HG02970 (cell line): Measurements from ENCODE around the gene C2orf42.
A peak's percentile ranks its signal among the peaks of the same experiment; 100 is the strongest.
"Not testable (repeated sequence)": the region's sequence is repeated elsewhere in the genome, so short reads cannot be mapped to it uniquely, and the experiment has no call there.

ENCODE experiments used
- ATAC-seq: cut with Tn5 transposase; IDR thresholded peaks from one replicate; pipeline ENCODE4 v1.9.1; 2021; ENCODE audit warnings: mild to moderate bottlenecking, moderate library complexity, moderate number of reproducible peaks; ENCODE audit not compliant: unreplicated experiment, low FRiP score

The C2orf42 gene

GRCh38 chr2:70190418-70191243 lies at the start of gene C2orf42:
Gene C2orf42 (minus strand): TSS chr2:70191019. CDS start chr2:70181985, 9,034 bp downstream.
- peak; percentile 85 for ATAC-seq

DNA sequence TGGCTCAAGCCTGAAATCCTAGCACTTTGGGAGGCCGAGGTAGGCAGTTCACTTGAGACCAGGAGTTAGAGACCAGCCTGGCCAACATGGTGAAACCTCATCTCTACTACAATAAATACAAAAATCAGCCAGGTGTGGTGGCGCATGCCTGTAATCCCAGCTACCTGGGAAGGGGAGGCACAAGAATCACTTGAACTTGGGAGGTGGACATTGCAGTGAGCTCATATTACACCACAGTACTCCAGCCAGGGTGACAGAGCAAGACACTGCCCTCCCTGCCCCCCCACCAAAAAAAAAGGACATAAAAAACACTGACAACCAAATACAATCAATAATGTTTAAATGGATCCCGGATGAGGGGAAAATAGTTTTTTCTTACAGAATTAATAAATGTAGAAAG lies 49.8 kb upstream of the C2orf42 start:
- no peak for ATAC-seq

GRCh38 chr2:70233926-70234325 lies 43.1 kb upstream of the C2orf42 start:
- no peak for ATAC-seq

GRCh38 chr2:70226781-70227180 lies 36.0 kb upstream of the C2orf42 start:
- ATAC-seq = no peak

DNA sequence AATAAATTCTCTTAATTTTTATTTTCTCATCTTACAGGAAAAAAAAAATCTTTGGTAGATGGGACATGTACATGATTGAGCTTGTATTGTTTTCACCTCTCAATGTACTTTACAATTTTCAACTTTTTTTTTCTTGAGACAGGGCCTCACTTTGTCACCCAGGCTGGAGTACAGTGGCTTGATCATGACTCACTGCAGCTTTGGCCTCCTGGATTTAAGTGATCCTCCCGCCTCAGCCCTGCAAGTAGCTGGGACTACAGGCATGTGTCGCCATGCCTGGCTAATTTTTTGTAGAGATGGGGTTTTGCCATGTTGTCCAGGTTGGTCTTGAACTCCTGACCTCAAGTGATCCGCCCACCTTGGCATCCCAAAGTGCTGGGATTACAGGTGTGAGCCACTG lies 32.5 kb upstream of the C2orf42 start:
- ATAC-seq = not testable (repeated sequence)

GRCh38 chr2:70214953-70215549 lies 24.2 kb upstream of the C2orf42 start:
- ATAC-seq = no peak

DNA sequence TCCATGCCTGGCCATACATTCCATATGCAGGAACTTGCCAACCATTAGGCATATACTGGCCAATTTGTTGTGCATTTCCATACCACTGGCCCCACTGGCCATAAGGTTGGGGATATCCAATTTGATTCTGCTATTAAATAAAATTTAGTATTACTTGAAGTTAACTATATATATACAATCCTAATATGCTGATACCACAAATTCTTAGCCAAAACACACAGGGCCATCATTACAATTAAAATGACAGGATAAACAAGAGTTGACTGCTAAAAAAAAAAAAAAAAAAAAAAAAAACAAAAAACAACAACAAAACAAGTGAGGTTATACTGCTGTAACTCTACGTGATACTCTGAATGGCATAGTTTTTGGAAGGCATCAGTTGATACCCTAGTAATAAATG lies 23.5 kb upstream of the C2orf42 start:
- ATAC-seq = no peak

DNA sequence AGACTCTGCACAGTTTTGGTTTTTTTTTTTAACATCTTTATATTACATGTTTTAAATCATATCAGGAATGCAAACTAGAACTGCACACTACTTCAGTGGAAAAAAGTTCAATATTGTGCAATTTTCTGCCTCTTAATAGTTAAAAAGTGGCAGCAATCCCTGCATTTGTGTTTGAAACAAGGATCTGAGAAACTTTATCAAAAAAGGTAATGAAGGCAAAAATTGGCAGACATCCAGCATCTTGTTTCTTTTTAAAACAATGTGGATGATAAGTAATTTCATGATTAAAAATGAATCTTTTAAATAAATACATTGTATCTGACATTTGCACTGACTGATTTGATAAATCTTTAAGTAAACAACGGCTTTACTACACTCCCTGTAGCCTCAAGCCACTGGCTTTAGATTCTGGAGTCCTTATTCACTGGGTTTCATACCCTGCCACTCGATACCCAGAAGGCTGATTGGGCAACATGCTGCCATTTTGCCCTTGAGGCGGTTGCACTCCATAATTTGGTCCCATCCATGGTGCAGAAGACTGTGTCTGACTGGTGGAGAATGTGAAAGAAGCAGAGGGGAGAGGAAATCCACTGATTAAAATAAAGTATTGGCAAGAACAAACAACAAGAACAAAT lies 21.6 kb upstream of the C2orf42 start:
- ATAC-seq = no peak

DNA sequence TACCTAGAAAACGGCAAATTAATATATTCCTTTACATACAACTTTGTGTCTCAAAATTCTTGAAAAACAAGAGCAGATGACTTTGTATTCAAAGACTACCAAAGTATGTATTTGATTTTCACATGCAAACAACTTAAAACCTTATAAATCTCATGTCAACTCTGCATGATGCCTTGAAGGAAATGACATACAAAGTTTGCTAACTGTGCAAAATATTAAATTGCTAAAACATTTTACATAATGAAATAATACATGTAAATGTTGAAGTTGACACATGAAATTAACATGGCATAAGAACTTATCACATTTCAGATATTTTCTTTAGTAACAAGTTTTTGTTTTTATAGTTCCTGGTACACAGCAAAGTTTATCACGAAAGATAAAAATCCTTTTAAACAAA lies 20.8 kb upstream of the C2orf42 start:
- ATAC-seq = no peak

DNA sequence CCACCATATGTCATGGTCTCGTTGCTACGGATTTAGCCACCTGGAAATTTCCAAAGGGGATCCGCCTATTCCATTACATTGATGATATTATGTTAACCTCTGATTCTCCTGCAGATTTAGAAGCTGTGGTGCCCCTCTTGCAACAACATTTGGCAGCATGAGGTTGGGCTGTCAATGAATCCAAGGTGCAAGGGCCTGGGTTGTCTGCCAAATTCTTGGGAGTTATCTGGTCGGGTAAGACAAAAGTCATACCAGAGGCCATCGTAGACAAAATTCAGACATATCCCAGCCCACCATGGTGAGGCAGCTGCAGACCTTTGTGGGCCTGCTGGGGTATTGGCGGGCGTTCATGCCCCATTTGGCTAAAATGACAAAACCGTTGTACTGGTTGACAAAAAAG lies 13.6 kb upstream of the C2orf42 start:
- ATAC-seq = no peak

- ATAC-seq = no peak
Measured at GRCh38 chr2:70203086-70203485, 12.3 kb upstream of the C2orf42 start.

GRCh38 chr2:70202236-70202806 lies 11.5 kb upstream of the C2orf42 start:
- ATAC-seq = no peak

DNA sequence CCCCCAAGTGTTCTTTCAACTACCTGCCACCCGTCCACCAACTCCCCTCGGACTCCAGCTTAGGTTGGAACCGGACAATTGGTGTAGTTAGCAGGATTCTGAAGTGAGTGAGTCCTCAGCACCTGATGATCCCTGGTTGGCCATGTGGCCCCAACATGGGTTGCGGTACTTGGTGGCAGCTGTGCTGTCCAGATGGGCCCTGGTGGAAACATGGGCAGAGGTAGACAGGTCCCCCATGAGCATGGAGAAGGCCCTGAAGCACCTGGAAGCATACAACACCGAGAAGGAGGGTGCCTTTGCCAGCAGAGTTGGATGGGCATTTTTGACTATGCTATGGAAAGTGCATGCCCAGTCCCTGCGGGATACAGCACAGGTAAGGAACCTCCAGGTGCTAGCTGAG lies 11.0 kb upstream of the C2orf42 start:
- ATAC-seq = no peak

- ATAC-seq = no peak
Measured at GRCh38 chr2:70201225-70201768, 10.5 kb upstream of the C2orf42 start.

GRCh38 chr2:70199320-70199864 lies 8.6 kb upstream of the C2orf42 start:
- ATAC-seq = no peak

DNA sequence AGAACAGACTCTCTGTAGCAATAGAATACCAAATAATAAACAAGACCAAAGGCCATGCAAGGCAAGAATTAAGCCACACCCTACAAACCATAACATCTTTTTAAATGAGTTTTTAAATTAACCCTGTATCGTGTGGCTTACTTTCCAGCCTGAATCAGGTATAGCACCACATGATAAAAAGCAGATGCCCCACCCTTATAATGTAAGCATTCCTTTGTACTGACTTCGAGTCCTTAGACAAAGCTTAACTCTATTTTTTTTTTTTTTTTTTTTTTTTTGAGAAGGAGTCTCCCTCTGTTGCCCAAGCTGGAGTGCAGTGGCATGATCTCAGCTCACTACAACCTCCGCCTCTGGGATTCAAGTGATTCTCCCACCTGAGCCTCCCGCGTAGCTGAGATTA lies 1.7 kb upstream of the C2orf42 start:
- ATAC-seq = no peak

GRCh38 chr2:70191244-70191735 lies 471 bp upstream of the C2orf42 start:
- ATAC-seq = no peak

DNA sequence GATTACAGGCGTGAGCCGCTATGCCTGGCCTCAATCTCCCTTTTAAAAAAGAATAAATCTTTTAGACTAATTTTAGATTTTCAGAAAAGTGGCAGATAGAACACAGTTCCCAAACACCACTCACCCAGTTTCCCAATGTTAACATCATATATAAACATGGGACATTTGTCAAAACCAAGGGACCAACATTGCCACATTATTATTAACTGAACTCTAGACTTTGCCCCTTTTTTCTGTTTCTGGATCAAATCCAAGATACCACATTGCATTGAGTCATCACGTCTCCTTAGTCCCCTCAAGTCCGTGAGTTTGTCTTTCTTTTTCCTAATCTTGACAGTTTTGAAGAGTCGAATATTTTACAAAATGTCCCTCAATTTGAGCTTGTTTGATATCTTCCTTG lies 2.4 kb downstream of the C2orf42 start:
- ATAC-seq = no peak

- ATAC-seq = not testable (repeated sequence)
Measured at GRCh38 chr2:70187170-70187569, 3.6 kb downstream of the C2orf42 start.

- no peak for ATAC-seq
Measured at GRCh38 chr2:70182689-70183088, 8.1 kb downstream of the C2orf42 start.
